Suppressor macrophage (primary cell): ENCODE results near the gene CCDC117.

Source experiments
- DNase-seq, 4 experiments: peaks; one replicate each; pipeline ENCODE4 v3.0.0-alpha.2; 2020 to 2022

Gene CCDC117

GRCh38 chr22:28830441-28830840 lies 57.9 kb downstream of the CCDC117 start:
- no peak for DNase-seq

- DNase-seq: no peak
These were observed 58.9 kb downstream of the CCDC117 start for GRCh38 chr22:28831140-28832072.

GRCh38 chr22:28832731-28833130 lies 60.2 kb downstream of the CCDC117 start:
- DNase-seq: no peak

- no peak for DNase-seq
These were observed 60.9 kb downstream of the CCDC117 start for GRCh38 chr22:28833276-28833923.

GRCh38 chr22:28835630-28836189 lies 63.2 kb downstream of the CCDC117 start:
- no peak for DNase-seq

- no peak for DNase-seq
These were observed 65.1 kb downstream of the CCDC117 start for GRCh38 chr22:28837640-28838039.
